HepG2 (cell line): ENCODE results near the gene ARHGAP33. TPM values are rescaled to one million over a fixed set of nuclear protein-coding genes. Genes with fewer than 3 reads are reported as not detected.

Source experiments
- ATAC-seq: fragments of 200-7000 bp; cut with Tn5 transposase; 3 replicates; pipeline ENCODE4 v1.9.1; 2020; ENCODE audit warnings: mild to moderate bottlenecking, moderate library complexity
- BruUV-seq: library from RNA; stranded (reverse); fragments of 400-500 nt; replicated peaks from 2 replicates; lab custom pipeline; 2021; lab: Mats Ljungman, UMichigan
- CTCF ChIA-PET: fragments of 300-600 bp; formaldehyde crosslinking; extraction: SDS; loops from one replicate; lab custom pipeline; 2021; ENCODE audit warnings: low total read pairs, inconsistent platforms, low intra/inter-chr PET ratio; lab: Yijun Ruan, JAX
- POLR2A ChIA-PET: fragments of 350-600 bp; sonication (Branson Sonifier 250); formaldehyde crosslinking; loops from one replicate; lab custom pipeline; 2020; ENCODE audit warnings: antibody characterized with exemption, inconsistent platforms; lab: Yijun Ruan, JAX
- DNase-seq: peaks from one replicate; pipeline ENCODE4 v3.0.0-alpha.2; 2015; ENCODE audit warnings: low spot score
- FAIRE-seq: peaks from 3 replicates; lab custom pipeline; 2011; peaks lifted over from hg19 to GRCh38; lab: Jason Lieb, UNC
- H2AFZ ChIP-seq: one replicate; pipeline ENCODE4 v1.6.1; 2011; ENCODE audit warnings: low read length, inconsistent platforms
- H3K27ac ChIP-seq: fragments of 300-600 bp; 3 replicates; pipeline ENCODE4 v1.8.0; 2011; ENCODE audit warnings: mixed run types, mild to moderate bottlenecking, mixed read lengths, low read length, inconsistent platforms; ENCODE audit not compliant: insufficient read depth; ENCODE audit errors: extremely low read length
- H3K27me3 ChIP-seq, 2 experiments: fragments of 200-600 bp in 1 of 2; 2 replicates in 1 of 2; 3 replicates in 1 of 2; pipeline versions ENCODE4 v1.6.0 to v1.8.0; 2011; ENCODE audit warnings: low read length in 2 of 2, mild to moderate bottlenecking in 2 of 2, moderate library complexity in 2 of 2, inconsistent platforms in 1 of 2; ENCODE audit not compliant: insufficient read depth in 2 of 2, control insufficient read depth in 1 of 2
- H3K36me3 ChIP-seq, 2 experiments: fragments of 200-600 bp in 1 of 2; replicated peaks in 1 of 2; 2 replicates in 1 of 2; 3 replicates in 1 of 2; pipeline versions ENCODE4 v1.5.1 to v1.8.0; 2011; ENCODE audit warnings: low read length in 2 of 2, inconsistent platforms in 1 of 2; ENCODE audit not compliant: insufficient read depth in 2 of 2, control insufficient read depth in 1 of 2
- H3K4me1 ChIP-seq: 2 replicates; pipeline ENCODE4 v1.5.1; 2012; ENCODE audit warnings: low read length, inconsistent platforms; ENCODE audit not compliant: insufficient read depth
- H3K4me2 ChIP-seq: 2 replicates; pipeline ENCODE4 v1.6.0; 2011; ENCODE audit warnings: low read depth, low read length, inconsistent platforms
- H3K4me3 ChIP-seq, 3 experiments: fragments of 200-600 bp in 1 of 3; sonication (generic), shearing (Covaris generic) in 1 of 3; replicated peaks in 1 of 3; 2 replicates each; pipeline ENCODE4 v1.5.1; 2011 to 2016; ENCODE audit warnings: low read length in 3 of 3, inconsistent platforms in 2 of 3, low read depth in 2 of 3, mild to moderate bottlenecking in 2 of 3, control low read depth in 1 of 3, mixed read lengths in 1 of 3; ENCODE audit not compliant: insufficient read depth in 1 of 3
- H3K79me2 ChIP-seq: one replicate; pipeline ENCODE4 v1.6.1; 2011; ENCODE audit warnings: low read length, inconsistent platforms; ENCODE audit not compliant: insufficient read depth
- H3K9ac ChIP-seq: 2 replicates; pipeline ENCODE4 v1.6.0; 2011; ENCODE audit warnings: mild to moderate bottlenecking, low read depth, low read length, inconsistent platforms; ENCODE audit not compliant: insufficient read depth
- H3K9me3 ChIP-seq: 2 replicates; pipeline ENCODE4 v1.5.1; 2012; ENCODE audit warnings: mild to moderate bottlenecking, low read length
- H4K20me1 ChIP-seq: 2 replicates; pipeline ENCODE4 v1.6.0; 2011; ENCODE audit warnings: inconsistent platforms, mild to moderate bottlenecking, low read length, moderate library complexity; ENCODE audit not compliant: insufficient read depth
- KAT7 ChIP-seq: IDR thresholded peaks from 2 replicates; pipeline ENCODE4 v1.6.1; 2018; ENCODE audit warnings: borderline replicate concordance, missing compliant biosample characterization
- MEIS1 ChIP-seq: sonication (generic); formaldehyde crosslinking; IDR thresholded peaks from 2 replicates; pipeline ENCODE4 v1.9.0; 2021; ENCODE audit warnings: mild to moderate bottlenecking, missing genetic modification reagents, moderate library complexity, borderline replicate concordance
- PHF21A ChIP-seq: sonication (generic); formaldehyde crosslinking; IDR thresholded peaks from 2 replicates; pipeline ENCODE4 v1.5.0; 2020; ENCODE audit warnings: mild to moderate bottlenecking, missing genetic modification reagents
- RXRA ChIP-seq: sonication (generic); formaldehyde crosslinking; IDR thresholded peaks from 2 replicates; pipeline ENCODE4 v1.5.1; 2020; ENCODE audit warnings: missing genetic modification reagents
- SALL1 ChIP-seq: sonication (generic); formaldehyde crosslinking; IDR thresholded peaks from 2 replicates; pipeline ENCODE4 v1.8.0; 2022; ENCODE audit warnings: mild to moderate bottlenecking, missing genetic modification reagents
- SAP130 ChIP-seq: IDR thresholded peaks from 2 replicates; pipeline ENCODE4 v1.6.1; 2016; ENCODE audit warnings: low read depth
- SOX5 ChIP-seq: IDR thresholded peaks from 2 replicates; pipeline ENCODE4 v1.6.1; 2016; ENCODE audit warnings: borderline replicate concordance
- ZNF263 ChIP-seq: sonication (generic); formaldehyde crosslinking; IDR thresholded peaks from 2 replicates; pipeline ENCODE4 v1.4.0; 2020; ENCODE audit warnings: missing genetic modification reagents
- ZNF761 ChIP-seq: sonication (generic); formaldehyde crosslinking; conservative IDR thresholded peaks from 2 replicates; pipeline ENCODE4 v1.4.0; 2020; ENCODE audit warnings: mild to moderate bottlenecking, missing genetic modification reagents
- WGBS: methylation state at CpG from one replicate; pipeline ENCODE4 v1.1.6; 2017; ENCODE audit warnings: low lambda C conversion rate; 5-methylcytosine and 5-hydroxymethylcytosine counted together
- in situ Hi-C: cut with HindIII; loops from 2 replicates; pipeline ENCODE4 v1.10.0; 2017; ENCODE audit warnings: low pct_unique_long_range_greater_than_20kb; ENCODE audit not compliant: extremely low pct_ligation_motif_present
- intact Hi-C: fragments of 100-400 bp; cut with micrococcal nuclease; formaldehyde crosslinking; loops from one replicate; pipeline ENCODE4 v1.10.0; 2022; ENCODE audit not compliant: unreplicated experiment
- polyA plus RNA-seq, 8 experiments: library from polyadenylated mRNA; depleted of rRNA in 3 of 8; stranded (reverse) in 7 of 8; unstranded in 1 of 8; fragments of >200 nt; fragmentation: Illumina TruSeq in 4 of 8; extraction: Trizol in 4 of 8; gene quantifications; 2 replicates each; pipeline versions ENCODE4 v1.2.1 to v1.2.3, GENCODE V29; 2011 to 2016; ENCODE audit warnings: low read depth in 4 of 8, missing spikeins in 1 of 8, mixed read lengths in 1 of 8; ENCODE audit not compliant: insufficient read depth in 1 of 8
- total RNA-seq, 5 experiments: library from RNA; depleted of rRNA; stranded (reverse); fragments of >200 nt; fragmentation: Illumina TruSeq; extraction: Trizol; gene quantifications; 2 replicates each; pipeline ENCODE4 v1.2.3, GENCODE V29; 2016; ENCODE audit warnings: low read depth in 1 of 5
- TF ChIP-seq, protein P1 (sequence below): IDR thresholded peaks from 2 replicates; pipeline ENCODE4 v1.6.1; 2016
- TF ChIP-seq, protein P2 (sequence below): IDR thresholded peaks from 2 replicates; pipeline ENCODE4 v1.6.1; 2016; ENCODE audit warnings: low read depth, control low read depth
- TF ChIP-seq, protein P3 (sequence below): sonication (generic); formaldehyde crosslinking; conservative IDR thresholded peaks from 2 replicates; pipeline ENCODE4 v1.4.0; 2020; ENCODE audit warnings: mild to moderate bottlenecking, missing genetic modification reagents, moderate library complexity
- TF ChIP-seq, protein P4 (sequence below): sonication (generic); formaldehyde crosslinking; IDR thresholded peaks from 2 replicates; pipeline ENCODE4 v1.8.1; 2023; ENCODE audit warnings: mild to moderate bottlenecking, moderate library complexity, missing genetic modification reagents

Gene ARHGAP33
- total and polyA plus RNA-seq, 2 of the 13 experiments (the other 11 are each of a cell fraction or from before 2014, with no cell fraction given), result 1.3 to 2.7 TPM

DNA sequence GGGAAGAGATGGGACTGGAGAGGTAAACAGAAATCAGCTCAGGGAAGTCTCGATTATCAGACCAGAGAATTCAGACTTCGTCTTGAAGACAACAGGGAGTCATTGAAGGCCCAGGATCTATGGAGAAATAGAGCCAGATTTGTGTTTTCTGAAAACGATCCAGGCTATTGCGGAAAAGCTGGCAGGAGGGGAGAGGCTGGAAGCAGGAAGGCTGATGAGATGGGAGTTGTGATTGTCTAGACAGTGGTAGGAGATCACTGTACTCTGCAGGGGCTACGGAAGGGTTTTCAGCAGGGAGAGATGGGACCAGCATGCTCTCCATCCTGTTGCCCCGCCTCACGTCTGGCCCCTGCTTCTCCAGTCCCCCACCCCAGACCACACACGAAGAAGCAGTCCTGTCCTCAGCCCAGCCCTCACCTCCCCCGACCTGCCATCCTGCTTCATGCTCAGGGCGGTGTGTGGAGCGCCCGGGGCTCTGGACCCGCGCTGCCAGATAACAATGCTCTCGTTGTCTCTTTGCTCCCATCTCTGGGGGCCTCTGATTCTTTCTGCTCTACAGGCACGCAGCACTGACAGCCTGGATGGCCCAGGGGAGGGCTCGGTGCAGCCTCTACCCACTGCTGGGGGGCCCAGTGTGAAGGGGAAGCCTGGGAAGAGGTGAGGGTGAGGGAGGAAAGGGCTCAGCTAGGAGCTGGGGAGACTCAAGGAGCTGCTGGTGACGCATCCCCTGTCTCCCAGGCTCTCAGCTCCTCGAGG, 1.9 kb downstream of the ARHGAP33 start:
- BruUV-seq, result no TSS peak
- peak; percentile 63; the same call in 1 of the 2 replicates for TF ChIP-seq SOX5 (CRISPR knock-in tag)
- TF ChIP-seq, protein P1, sequence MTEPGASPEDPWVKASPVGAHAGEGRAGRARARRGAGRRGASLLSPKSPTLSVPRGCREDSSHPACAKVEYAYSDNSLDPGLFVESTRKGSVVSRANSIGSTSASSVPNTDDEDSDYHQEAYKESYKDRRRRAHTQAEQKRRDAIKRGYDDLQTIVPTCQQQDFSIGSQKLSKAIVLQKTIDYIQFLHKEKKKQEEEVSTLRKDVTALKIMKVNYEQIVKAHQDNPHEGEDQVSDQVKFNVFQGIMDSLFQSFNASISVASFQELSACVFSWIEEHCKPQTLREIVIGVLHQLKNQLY (CRISPR knock-in tag), result no peak
- 0 out of 2 replicates have a peak, but pooled peaks have one; percentile 10 for TF ChIP-seq SALL1 (CRISPR knock-in tag)
- TF ChIP-seq, protein P2, sequence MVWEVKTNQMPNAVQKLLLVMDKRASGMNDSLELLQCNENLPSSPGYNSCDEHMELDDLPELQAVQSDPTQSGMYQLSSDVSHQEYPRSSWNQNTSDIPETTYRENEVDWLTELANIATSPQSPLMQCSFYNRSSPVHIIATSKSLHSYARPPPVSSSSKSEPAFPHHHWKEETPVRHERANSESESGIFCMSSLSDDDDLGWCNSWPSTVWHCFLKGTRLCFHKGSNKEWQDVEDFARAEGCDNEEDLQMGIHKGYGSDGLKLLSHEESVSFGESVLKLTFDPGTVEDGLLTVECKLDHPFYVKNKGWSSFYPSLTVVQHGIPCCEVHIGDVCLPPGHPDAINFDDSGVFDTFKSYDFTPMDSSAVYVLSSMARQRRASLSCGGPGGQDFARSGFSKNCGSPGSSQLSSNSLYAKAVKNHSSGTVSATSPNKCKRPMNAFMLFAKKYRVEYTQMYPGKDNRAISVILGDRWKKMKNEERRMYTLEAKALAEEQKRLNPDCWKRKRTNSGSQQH (CRISPR knock-in tag), result 0 out of 2 replicates have a peak, but pooled peaks have one; percentile 30
- peak; percentile 45; the same call in 1 of the 2 replicates for TF ChIP-seq RXRA (CRISPR knock-in tag)
- peak; percentile 3; the same call in 1 of the 2 replicates for TF ChIP-seq ZNF263 (CRISPR knock-in tag)
- TF ChIP-seq, protein P3, sequence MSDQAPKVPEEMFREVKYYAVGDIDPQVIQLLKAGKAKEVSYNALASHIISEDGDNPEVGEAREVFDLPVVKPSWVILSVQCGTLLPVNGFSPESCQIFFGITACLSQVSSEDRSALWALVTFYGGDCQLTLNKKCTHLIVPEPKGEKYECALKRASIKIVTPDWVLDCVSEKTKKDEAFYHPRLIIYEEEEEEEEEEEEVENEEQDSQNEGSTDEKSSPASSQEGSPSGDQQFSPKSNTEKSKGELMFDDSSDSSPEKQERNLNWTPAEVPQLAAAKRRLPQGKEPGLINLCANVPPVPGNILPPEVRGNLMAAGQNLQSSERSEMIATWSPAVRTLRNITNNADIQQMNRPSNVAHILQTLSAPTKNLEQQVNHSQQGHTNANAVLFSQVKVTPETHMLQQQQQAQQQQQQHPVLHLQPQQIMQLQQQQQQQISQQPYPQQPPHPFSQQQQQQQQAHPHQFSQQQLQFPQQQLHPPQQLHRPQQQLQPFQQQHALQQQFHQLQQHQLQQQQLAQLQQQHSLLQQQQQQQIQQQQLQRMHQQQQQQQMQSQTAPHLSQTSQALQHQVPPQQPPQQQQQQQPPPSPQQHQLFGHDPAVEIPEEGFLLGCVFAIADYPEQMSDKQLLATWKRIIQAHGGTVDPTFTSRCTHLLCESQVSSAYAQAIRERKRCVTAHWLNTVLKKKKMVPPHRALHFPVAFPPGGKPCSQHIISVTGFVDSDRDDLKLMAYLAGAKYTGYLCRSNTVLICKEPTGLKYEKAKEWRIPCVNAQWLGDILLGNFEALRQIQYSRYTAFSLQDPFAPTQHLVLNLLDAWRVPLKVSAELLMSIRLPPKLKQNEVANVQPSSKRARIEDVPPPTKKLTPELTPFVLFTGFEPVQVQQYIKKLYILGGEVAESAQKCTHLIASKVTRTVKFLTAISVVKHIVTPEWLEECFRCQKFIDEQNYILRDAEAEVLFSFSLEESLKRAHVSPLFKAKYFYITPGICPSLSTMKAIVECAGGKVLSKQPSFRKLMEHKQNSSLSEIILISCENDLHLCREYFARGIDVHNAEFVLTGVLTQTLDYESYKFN, result peak; percentile 53
- TF ChIP-seq PHF21A (CRISPR knock-in tag), result 0 out of 2 replicates have a peak, but pooled peaks have one; percentile 36
- TF ChIP-seq SAP130, result peak; percentile 68
- TF ChIP-seq, protein P4, sequence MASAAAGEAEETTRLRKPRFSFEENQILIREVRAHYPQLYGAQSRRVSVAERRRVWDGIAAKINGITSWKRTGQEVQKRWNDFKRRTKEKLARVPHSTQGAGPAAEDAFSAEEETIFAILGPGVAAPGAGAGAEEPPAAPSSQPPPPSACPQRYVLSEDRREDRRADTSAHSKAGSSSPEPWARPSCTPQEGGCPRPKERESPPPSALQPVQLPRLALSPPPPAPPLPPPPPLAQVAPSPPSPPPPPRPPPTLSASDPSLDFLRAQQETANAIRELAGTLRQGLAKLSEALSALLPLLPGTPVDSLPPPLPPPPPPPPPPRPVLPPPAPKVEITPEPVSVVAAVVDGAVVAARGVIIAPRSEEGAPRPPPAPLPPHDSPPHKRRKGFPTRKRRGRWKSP (CRISPR knock-in tag), result 0 out of 2 replicates have a peak, but pooled peaks have one; percentile 39
- peak; percentile 30; the same call in 1 of the 2 replicates for TF ChIP-seq MEIS1 (CRISPR knock-in tag)
- 0 out of 2 replicates have a peak, but pooled peaks have one; percentile 30 for TF ChIP-seq ZNF761 (CRISPR knock-in tag)
- no peak for TF ChIP-seq KAT7

More for the DNA sequence above, 1.9 kb downstream of the ARHGAP33 start:
- H3K27ac ChIP-seq, result no peak overlapping the region
- POLR2A ChIA-PET, result interaction anchor here (1.0 to 1.8 kb wide), 4 partner anchors 9 to 37 kb away, joined by 3 to 6 read pairs (median 3); partner anchors contain the start of genes LIN37, PSENEN and U2AF1L4
- H3K4me3 ChIP-seq, result peak overlapping the region in 1 of 3 experiments; percentile 55; a peak in 3 of 6 replicates
- no peaks in the 10 kb centered on the region for H4K20me1 ChIP-seq
- peaks cover 0 to 2% of the 10 kb centered on the region in 2 experiments; a peak in 2 of 5 replicates for H3K36me3 ChIP-seq
- no peak overlapping the region for H2AFZ ChIP-seq
- in situ Hi-C loops, result no loop called here
- H3K4me1 ChIP-seq, result peaks cover 36% of the 10 kb centered on the region
- H3K9ac ChIP-seq, result 0 out of 2 replicates have a peak overlapping the region, but pooled peaks have one; percentile 11
- no peaks in the 10 kb centered on the region for H3K27me3 ChIP-seq
- no peaks in the 10 kb centered on the region for H3K9me3 ChIP-seq
- intact Hi-C loops, result loop anchor here (5.0 kb wide), 1 partner anchor 35 kb away; the partner anchor contains the start of gene PRODH2
- ATAC-seq, result peak; percentile 68
- H3K4me2 ChIP-seq, result peak overlapping the region; percentile 89
- no peak for FAIRE-seq
- 19% methylated on average over 18 of the region's 19 CpGs for WGBS
- no peaks in the 10 kb centered on the region for H3K79me2 ChIP-seq
- peak; percentile 46 for DNase-seq
- CTCF ChIA-PET, result no interaction called here
